GM12874 (cell line): Measurements from ENCODE around the gene NMUR1.

Source experiments
- TF ChIP-seq, protein P1 (sequence below): IDR thresholded peaks from 2 replicates; pipeline ENCODE4 v1.5.1; 2011; ENCODE audit warnings: low read depth, mild to moderate bottlenecking, control low read depth, low read length, moderate library complexity; ENCODE audit not compliant: insufficient read depth

NMUR1 gene

DNA sequence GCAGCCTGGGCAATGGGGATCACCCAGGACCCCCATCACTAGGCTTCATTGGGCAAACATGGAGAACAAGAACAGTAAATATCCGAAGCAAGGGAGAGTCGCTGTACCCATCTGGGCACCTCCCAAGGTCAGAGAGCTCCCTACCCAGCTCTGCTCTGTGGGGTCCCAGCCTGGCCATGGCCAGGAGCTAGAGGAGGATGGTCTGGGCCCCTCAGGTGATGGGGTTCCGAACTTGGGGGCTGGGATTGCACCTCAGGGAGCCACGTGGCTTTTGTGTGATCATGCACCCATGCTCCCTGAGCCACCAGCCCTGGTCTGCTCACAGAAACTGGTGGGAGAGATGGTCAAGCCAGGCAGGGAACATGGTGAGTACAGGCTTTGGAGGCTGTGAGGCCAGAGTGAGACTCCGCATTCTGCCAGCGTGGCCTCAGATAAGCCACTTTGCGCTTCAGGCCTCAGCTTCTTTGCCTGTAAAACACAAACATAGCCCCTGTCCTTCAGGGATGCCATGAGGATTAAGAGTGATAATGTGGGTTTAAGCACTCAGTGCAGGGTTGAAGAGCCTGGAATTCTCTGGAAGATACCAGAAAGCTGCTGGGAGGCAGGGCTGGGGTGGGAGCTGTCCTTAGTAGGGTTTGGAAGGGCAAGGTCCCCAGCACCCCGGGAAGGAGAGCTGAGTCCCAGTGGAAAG is 3.0 kb upstream of the NMUR1 start:
- TF ChIP-seq, protein P1, sequence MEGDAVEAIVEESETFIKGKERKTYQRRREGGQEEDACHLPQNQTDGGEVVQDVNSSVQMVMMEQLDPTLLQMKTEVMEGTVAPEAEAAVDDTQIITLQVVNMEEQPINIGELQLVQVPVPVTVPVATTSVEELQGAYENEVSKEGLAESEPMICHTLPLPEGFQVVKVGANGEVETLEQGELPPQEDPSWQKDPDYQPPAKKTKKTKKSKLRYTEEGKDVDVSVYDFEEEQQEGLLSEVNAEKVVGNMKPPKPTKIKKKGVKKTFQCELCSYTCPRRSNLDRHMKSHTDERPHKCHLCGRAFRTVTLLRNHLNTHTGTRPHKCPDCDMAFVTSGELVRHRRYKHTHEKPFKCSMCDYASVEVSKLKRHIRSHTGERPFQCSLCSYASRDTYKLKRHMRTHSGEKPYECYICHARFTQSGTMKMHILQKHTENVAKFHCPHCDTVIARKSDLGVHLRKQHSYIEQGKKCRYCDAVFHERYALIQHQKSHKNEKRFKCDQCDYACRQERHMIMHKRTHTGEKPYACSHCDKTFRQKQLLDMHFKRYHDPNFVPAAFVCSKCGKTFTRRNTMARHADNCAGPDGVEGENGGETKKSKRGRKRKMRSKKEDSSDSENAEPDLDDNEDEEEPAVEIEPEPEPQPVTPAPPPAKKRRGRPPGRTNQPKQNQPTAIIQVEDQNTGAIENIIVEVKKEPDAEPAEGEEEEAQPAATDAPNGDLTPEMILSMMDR, result no peak

DNA sequence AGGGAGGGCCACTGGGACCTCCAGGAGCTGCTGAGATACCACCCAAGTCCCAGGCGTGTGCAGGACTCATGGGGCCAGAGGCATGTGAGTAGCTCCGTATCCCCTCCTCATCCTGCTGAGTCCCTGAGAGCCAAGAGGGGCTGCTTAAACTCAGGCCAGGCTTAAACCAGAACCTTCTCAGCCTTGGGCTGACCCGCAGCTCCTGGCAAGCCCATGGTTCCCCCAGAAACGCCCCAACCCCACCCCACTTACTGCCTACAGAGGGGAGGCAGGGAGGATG is 2.5 kb upstream of the NMUR1 start:
- TF ChIP-seq, protein P1, result no peak

DNA sequence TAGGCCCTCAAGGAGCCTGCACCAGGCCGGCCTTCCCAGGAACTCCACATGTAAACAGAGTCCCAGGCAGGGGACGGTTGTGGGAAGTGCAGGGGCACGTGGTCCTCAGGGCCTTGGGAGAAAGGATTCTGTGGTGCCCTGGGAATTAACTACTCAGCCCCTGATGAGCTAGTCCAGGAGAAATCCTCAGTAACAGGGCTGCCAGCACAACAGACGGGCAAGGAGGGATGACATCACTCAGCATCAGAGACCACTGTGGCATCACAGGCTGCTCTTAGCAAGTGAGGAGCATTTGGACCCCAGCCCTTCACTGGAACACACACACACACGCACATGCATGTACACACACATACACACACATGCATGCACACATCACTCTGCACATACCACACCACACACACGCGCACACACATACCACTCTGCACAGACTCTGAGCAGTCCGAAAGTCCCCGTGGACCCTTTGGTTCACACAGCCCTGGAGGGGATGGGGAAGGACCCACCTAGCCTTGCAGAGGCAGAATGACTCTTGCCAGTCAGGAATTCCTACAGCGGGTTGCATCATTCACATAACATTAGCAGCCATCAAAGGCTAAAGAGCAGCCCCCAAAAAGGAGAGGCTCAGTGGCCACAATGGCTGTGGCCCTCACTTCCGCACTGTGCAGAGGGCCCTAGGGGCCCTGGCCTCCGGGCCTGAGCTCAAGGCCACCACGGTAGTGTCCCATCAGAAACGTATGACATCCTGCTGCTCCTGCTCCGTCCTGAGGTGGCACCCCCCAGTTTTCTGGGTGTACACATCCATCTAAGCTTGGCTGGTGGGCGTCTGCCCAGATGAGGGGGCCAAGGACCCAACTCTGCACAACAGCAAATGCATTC is 1.9 kb upstream of the NMUR1 start:
- TF ChIP-seq, protein P1, result no peak

DNA sequence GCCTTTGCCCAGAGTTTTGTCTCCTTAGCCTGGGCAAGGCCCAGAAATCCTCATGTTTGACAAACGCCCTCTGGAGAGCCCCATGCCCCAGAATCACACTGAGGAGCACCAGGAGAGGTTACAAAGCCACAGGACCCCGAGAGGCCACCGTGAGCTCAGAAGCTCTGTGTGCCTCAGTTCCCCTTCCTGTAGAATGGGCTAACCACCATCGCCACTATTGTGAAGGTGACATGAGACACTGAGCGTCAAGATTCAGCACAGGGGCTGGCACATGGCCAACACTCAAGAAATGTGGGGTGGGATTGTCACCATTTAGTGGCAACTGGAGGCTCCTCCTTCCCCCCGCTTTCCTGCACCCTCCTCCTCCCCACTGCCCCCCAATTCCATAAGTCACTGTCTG is 1.2 kb upstream of the NMUR1 start:
- TF ChIP-seq, protein P1, result no peak

DNA sequence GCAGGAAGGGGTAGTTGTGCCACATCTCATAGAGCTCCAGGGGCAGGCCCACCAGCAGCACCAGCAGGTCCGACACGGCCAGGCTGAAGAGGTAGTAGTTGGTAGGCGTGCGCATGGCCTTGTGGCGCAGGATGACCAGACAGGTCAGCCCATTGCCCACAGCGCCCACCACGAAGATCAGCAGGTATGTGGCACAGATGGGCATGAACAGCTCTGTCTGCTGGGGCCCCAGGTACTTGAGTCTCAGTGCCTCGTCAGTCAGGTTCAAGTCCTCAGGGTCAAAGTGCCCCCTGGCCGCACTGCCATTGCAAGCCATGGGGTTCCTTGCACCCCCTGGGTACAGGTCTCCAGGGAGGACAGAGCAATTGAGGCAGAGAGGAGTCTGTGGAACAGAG is 1.6 kb downstream of the NMUR1 start:
- TF ChIP-seq, protein P1, result no peak

DNA sequence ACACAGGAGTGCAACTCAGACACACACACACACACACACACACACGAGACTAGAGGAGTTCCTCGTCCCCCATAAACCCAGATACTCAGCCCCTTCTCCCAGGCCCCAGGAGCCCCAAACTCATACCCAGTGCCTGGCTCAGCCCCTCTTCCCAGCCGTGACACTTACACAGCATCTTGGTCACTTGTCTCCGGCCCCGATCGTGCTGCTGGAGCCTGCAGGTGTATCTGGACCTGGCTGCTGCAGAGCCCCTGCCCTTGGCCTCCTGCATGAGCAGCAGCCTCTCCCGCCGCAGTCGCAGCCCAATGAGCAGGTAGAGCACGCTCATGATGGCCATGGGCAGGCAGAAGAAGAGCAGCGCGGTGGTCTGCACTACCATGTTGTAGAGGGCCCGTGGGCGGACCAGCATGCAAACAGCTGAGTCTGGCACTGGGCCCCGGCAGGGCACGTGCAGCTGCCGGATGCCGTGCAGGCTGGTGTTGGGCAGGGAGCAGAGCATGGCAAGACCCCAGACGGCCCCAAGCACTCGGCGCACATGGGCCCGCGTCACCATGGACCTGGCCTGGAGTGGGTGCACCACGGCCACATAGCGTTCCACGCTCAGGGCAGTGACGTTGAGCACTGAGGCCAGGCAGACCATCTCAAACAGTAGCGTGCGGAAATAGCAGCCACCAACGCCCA is 2.1 kb downstream of the NMUR1 start:
- TF ChIP-seq, protein P1, result no peak

DNA sequence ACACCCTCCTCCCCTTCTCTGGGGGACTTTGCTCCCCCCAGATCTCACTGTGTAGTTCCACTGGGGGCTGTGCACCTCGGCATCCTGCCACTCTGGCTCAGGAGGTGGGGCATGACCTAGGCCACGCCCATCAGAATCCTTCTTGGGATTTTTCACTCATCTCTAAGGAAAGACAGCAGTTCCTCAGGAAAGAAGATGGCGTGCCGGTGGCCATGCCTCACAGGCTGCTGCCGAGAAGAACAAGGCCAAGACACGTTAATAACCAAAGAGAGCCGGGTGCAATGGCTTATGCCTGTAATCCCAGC is 3.2 kb downstream of the NMUR1 start:
- TF ChIP-seq, protein P1, result no peak
